ENCODE data around the gene HELT. TPM values are rescaled to one million over a fixed set of nuclear protein-coding genes. Genes with fewer than 3 reads are reported as not detected.
"Not testable (repeated sequence)": the region's sequence is repeated elsewhere in the genome, so short reads cannot be mapped to it uniquely, and the experiment has no call there.

The HELT gene
- total RNA-seq, 1 donor from 2014 or later, result not detected

GRCh38 chr4:185035284-185035683 is 17.0 kb downstream of the HELT start:
- CTCF ChIA-PET, result interaction anchor here (1.3 to 1.4 kb wide), 2 partner anchors 10 to 93 kb away, joined by 3 read pairs; no protein-coding TSS in a partner anchor
- DNase-seq, result no peak
- Mint-ChIP-seq H3K4me3 (no peak overlapping the region), H3K9me3 (no peaks in the 10 kb centered on the region), H3K4me1 (peaks cover 5% of the 10 kb centered on the region), H3K27ac (no peak overlapping the region), H3K36me3 (ENCODE audit: low read depth) (no peaks in the 10 kb centered on the region), H3K27me3 (peaks cover 30% of the 10 kb centered on the region)
- TF ChIP-seq CTCF (IDR thresholded peaks at IDR 0.05), result no peak
- intact Hi-C loops (cut with micrococcal nuclease), result no loop called here
- no peak for ATAC-seq (ENCODE audit: low read depth)
- POLR2A ChIA-PET, result no interaction called here

GRCh38 chr4:185036019-185036418 is 17.7 kb downstream of the HELT start:
- DNase-seq, result no peak
- CTCF ChIA-PET, result interaction anchor here (1.3 to 1.4 kb wide), 2 partner anchors 10 to 92 kb away, joined by 3 read pairs; no protein-coding TSS in a partner anchor
- intact Hi-C loops (cut with micrococcal nuclease), result no loop called here
- H3K4me1 Mint-ChIP-seq, result peaks cover 5% of the 10 kb centered on the region
- H3K4me3 Mint-ChIP-seq, result no peak overlapping the region
- H3K27ac Mint-ChIP-seq, result no peak overlapping the region
- peaks cover 25% of the 10 kb centered on the region for H3K27me3 Mint-ChIP-seq
- no peaks in the 10 kb centered on the region for H3K9me3 Mint-ChIP-seq
- POLR2A ChIA-PET, result interaction anchor here (0.5 kb wide), 1 partner anchor 358 kb away, joined by 8 read pairs; no protein-coding TSS in a partner anchor
- no peaks in the 10 kb centered on the region for H3K36me3 Mint-ChIP-seq (ENCODE audit: low read depth)
- no peak for ATAC-seq (ENCODE audit: low read depth)
- TF ChIP-seq CTCF (IDR thresholded peaks at IDR 0.05), result no peak

GRCh38 chr4:185036842-185037241 is 18.6 kb downstream of the HELT start:
- Mint-ChIP-seq H3K27ac (no peak overlapping the region), H3K4me1 (peaks cover 5% of the 10 kb centered on the region), H3K36me3 (ENCODE audit: low read depth) (no peaks in the 10 kb centered on the region), H3K4me3 (no peak overlapping the region), H3K27me3 (peaks cover 20% of the 10 kb centered on the region), H3K9me3 (no peaks in the 10 kb centered on the region)
- ATAC-seq (ENCODE audit: low read depth) (no peak), DNase-seq (no peak)
- intact Hi-C loops (cut with micrococcal nuclease), result no loop called here
- CTCF ChIA-PET, result interaction anchor here (0.6 to 5.9 kb wide), 3 partner anchors 98 to 1631 kb away, joined by 3 to 32 read pairs (median 6); no protein-coding TSS in a partner anchor
- POLR2A ChIA-PET, result no interaction called here
- no peak for TF ChIP-seq CTCF (IDR thresholded peaks at IDR 0.05)

GRCh38 chr4:185039508-185040273 is 21.4 kb downstream of the HELT start:
- Mint-ChIP-seq H3K27ac (no peak overlapping the region), H3K36me3 (ENCODE audit: low read depth) (no peaks in the 10 kb centered on the region), H3K4me3 (peak overlapping the region; percentile 24), H3K27me3 (peaks cover 10% of the 10 kb centered on the region), H3K4me1 (peaks cover 5% of the 10 kb centered on the region), H3K9me3 (no peaks in the 10 kb centered on the region)
- no peak for TF ChIP-seq CTCF (IDR thresholded peaks at IDR 0.05)
- ATAC-seq (ENCODE audit: low read depth) (peak; percentile 74), DNase-seq (no peak)
- intact Hi-C loops (cut with micrococcal nuclease), result loop anchor here (1.0 to 2.0 kb wide), 5 partner anchors 57 to 558 kb away; no protein-coding TSS in a partner anchor
- CTCF ChIA-PET, result interaction anchor here (0.6 to 5.9 kb wide), 14 partner anchors 11 to 998 kb away, joined by 3 to 32 read pairs (median 4); partner anchors contain the start of genes HELT and SLC25A4
- POLR2A ChIA-PET, result interaction anchor here (0.5 kb wide), 1 partner anchor 307 kb away, joined by 5 read pairs; no protein-coding TSS in a partner anchor

GRCh38 chr4:185040523-185040922 is 22.2 kb downstream of the HELT start:
- intact Hi-C loops (cut with micrococcal nuclease), result loop anchor here (1.0 to 2.0 kb wide), 3 partner anchors 56 to 265 kb away; no protein-coding TSS in a partner anchor
- no peak overlapping the region for H3K27ac Mint-ChIP-seq

GRCh38 chr4:185050286-185050685 is 32.0 kb downstream of the HELT start:
- H3K36me3 Mint-ChIP-seq (ENCODE audit: low read depth); H3K9me3 Mint-ChIP-seq; H3K4me3 Mint-ChIP-seq; ATAC-seq (ENCODE audit: low read depth); POLR2A ChIA-PET; DNase-seq; intact Hi-C loops (cut with micrococcal nuclease); H3K27ac Mint-ChIP-seq; H3K4me1 Mint-ChIP-seq: not testable (repeated sequence)
- H3K27me3 Mint-ChIP-seq, result peaks cover 39% of the 10 kb centered on the region
- CTCF ChIA-PET, result interaction anchor here (1.0 kb wide), 1 partner anchor 11 kb away, joined by 3 read pairs; no protein-coding TSS in a partner anchor

More at GRCh38 chr4:185040523-185040922, 22.2 kb downstream of the HELT start:
- no peak for ATAC-seq (ENCODE audit: low read depth)
- Mint-ChIP-seq H3K4me1 (peaks cover 5% of the 10 kb centered on the region), H3K9me3 (no peaks in the 10 kb centered on the region), H3K27me3 (peaks cover 11% of the 10 kb centered on the region), H3K36me3 (ENCODE audit: low read depth) (no peaks in the 10 kb centered on the region), H3K4me3 (no peak overlapping the region)
- DNase-seq, result no peak
- POLR2A ChIA-PET, result no interaction called here
- TF ChIP-seq CTCF (IDR thresholded peaks at IDR 0.05), result no peak
- CTCF ChIA-PET, result interaction anchor here (1.1 to 5.9 kb wide), 10 partner anchors 8 to 981 kb away, joined by 3 to 32 read pairs (median 4); no protein-coding TSS in a partner anchor

- H3K36me3 Mint-ChIP-seq (ENCODE audit: low read depth); DNase-seq; ATAC-seq (ENCODE audit: low read depth); POLR2A ChIA-PET; H3K4me3 Mint-ChIP-seq; intact Hi-C loops (cut with micrococcal nuclease); H3K9me3 Mint-ChIP-seq; CTCF ChIA-PET; H3K4me1 Mint-ChIP-seq; H3K27ac Mint-ChIP-seq: not testable (repeated sequence)
- H3K27me3 Mint-ChIP-seq, result peaks cover 32% of the 10 kb centered on the region
Observed at GRCh38 chr4:185051283-185051682, 33.0 kb downstream of the HELT start.

Measured in activated B cell treated with CpG ODN at 0.5 μM for 24 hours (primary cell).